Activated CD8-positive, alpha-beta memory T cell treated with anti-CD3 and anti-CD28 coated beads, Interleukin-2, amount 50 U/mL, for 48 hours (primary cell): ENCODE results near the gene ARHGAP28.
A peak's percentile ranks its signal among the peaks of the same experiment; 100 is the strongest.

Source experiments
- DNase-seq: peaks from one replicate; pipeline ENCODE4 v3.0.0-alpha.2; 2020

The ARHGAP28 gene

GRCh38 chr18:6729247-6730091, at the start of gene ARHGAP28:
ARHGAP28 (plus strand) TSS chr18:6729716; CDS start chr18:6729822, 106 bp downstream.
- DNase-seq = peak; percentile 52

DNA sequence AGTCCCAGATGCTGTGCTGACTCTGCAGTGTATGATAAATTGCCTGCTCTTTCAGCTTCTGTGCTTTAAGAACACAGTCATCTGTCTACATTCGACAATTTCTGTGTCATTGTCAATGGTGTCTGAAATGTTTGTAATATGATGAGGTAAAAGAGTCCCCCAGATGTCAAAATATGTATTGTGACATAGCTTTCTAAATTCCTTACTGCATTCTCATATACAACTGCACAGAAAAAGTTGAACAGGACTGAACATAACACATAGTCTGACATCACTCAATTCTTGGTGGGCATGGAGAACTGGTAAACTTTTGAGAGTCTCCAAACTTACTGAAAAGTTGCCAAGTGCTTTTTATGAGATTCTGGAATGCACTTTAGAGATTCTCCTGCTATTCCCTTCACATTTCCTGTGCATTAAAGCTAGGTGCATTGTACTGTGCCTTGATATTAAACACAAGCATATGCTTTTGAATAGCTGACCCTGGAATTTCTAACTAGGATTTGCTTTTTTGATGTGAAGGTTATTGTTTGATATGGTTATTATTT, 48.1 kb upstream of the ARHGAP28 start:
- DNase-seq = no peak

DNA sequence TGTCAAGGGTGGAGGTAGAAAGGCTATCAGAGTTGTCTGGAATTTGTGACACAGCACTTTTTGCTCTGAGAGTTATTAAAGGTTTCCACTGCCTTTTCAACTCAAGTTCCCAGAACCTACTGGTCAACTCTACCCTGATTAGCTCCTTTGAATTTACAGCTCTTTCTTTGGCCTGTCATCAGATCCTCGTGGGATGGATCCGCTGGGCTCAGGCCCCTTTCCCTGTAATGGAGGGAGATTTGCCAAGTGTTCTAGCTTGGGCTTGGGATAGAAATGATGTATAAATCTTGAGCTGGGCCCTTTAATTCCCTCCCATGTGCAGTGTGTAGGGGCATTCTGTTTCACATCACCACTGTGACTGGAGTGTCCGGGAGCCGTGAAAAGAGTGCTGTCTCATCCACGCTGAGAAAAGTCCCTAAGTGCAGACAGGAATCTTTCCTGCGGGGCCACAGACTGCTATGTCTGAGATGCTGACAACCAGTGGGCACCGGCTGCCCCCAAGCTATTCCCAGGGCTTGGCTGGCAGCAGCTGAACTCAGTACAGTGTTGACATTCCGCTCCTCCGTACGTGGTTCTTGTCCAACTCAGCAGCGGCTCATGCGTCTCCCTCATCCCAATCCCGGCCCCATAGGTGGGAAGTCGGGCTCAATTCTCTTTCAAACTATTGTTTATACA, 46.9 kb upstream of the ARHGAP28 start:
- no peak for DNase-seq

GRCh38 chr18:6683112-6683876, 46.2 kb upstream of the ARHGAP28 start:
- no peak for DNase-seq

DNA sequence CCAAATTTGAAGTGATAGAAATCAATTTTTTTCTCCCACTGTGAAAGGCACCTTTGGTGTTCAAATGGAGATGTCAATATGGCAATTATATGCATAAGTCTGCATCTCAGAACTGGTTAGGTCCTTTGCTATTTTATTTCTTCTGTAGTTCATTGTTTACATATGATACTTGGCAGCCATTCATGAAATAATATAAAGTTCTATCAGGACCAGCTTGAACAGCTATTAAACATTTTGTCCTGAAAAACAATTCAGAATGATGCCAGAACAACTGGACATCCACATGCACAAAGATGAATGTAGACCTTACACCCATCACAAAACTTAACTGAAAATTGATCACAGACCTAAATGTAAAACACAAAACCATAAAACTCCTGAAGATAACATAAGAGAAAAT, 41.8 kb upstream of the ARHGAP28 start:
- DNase-seq = no peak

DNA sequence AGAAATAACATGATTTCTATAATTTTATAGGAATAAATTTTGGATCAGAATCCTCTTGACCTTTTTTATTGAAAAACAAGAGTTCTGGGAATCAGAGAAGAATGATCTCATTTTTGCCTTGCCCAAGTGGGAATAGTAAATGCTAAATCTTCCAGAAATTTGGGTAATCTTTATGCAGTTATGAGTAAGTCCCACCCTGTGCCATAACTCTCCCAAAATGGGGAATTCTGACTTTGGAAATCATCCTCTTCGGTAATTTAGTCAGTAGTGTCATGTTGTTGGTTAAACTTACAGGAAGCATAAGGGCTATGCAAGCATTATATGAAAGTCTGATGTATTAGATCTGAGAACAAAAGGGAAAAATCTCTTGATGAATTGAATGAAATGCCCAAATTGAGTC, 20.6 kb upstream of the ARHGAP28 start:
- DNase-seq = no peak

- DNase-seq = no peak
Measured at GRCh38 chr18:6711467-6711866, 18.0 kb upstream of the ARHGAP28 start.

- no peak for DNase-seq
Measured at GRCh38 chr18:6712401-6712800, 17.1 kb upstream of the ARHGAP28 start.

DNA sequence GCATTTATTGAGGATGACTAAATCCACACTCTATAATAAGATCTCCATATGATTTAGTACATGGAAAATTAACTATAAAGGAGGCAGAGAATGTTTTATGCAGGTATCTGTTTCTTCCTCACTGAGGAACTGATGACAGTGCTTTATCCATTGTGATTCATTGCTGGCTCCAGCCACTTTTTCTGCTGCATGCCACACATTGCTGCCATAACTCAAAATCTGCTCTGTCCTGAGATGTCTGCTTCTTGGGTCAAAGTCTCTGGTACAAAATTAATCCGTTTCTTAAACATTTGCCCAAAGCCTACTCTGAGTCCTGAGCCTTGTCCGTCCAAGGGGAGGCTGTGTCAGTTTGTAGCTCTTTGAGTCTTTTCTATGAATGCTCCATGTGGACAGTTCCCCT, 15.5 kb upstream of the ARHGAP28 start:
- no peak for DNase-seq

GRCh38 chr18:6718267-6718666, 11.2 kb upstream of the ARHGAP28 start:
- DNase-seq = no peak

DNA sequence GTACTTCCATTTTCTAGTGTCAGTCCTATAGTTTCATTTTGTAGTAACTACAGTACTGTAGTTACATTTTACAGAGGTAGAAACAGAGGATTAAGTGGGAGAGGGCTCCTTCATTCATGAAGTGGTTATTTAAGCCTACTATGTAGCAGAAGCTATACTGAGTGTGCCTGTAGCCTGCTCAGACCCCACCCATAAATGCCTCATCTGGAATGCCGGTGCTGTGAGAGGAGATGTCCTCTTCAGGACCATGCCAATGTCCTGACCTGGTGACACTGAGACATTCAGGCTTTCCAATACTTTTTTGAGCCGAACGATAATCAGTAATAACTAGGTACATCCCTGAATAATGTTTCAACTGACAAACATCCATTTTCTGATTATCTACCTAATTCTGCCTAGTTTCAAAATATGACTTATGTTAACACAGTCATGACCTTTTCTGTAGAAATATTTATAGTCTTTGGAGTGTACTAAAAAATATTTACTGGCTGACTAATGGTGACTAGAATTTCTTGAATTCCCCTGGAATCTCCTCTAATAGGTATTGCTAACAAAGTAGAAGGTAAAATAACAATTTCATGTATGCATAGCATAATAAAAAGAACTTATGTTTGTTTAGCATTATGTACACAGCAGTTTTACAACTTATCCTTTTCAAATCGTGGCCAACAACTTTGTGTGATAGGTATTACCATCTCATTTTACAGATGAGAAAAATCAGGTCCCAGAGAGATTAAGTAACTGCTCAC, 10.2 kb upstream of the ARHGAP28 start:
- no peak for DNase-seq

GRCh38 chr18:6719910-6720683, 9.4 kb upstream of the ARHGAP28 start:
- no peak for DNase-seq

GRCh38 chr18:6721755-6722154, 7.8 kb upstream of the ARHGAP28 start:
- no peak for DNase-seq

DNA sequence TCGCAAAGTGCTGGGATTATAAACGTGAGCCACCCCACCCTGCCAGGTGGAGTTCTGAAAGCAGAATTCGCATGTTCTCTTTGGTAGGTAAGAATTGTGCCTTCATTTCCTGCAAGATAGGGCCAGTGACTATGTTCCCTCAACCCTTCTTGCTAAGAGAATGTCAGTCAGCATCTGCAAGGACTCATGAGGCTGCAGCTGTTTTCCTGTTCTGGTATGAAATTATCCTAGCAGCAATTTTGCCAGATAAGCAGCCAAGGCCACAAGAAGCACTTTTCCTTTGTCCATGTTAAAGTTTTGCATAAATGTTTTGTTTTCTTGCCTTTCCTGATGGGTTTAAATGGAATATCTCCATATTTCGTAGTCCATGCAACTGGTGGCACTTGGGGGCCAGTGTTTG, 6.8 kb upstream of the ARHGAP28 start:
- DNase-seq = no peak

GRCh38 chr18:6724331-6724730, 5.2 kb upstream of the ARHGAP28 start:
- DNase-seq = no peak

GRCh38 chr18:6728331-6728730, 1.2 kb upstream of the ARHGAP28 start:
- DNase-seq = no peak

- no peak for DNase-seq
Measured at GRCh38 chr18:6728809-6729246, 688 bp upstream of the ARHGAP28 start.

- no peak for DNase-seq
Measured at GRCh38 chr18:6730416-6731221, 1.1 kb downstream of the ARHGAP28 start.

GRCh38 chr18:6731222-6731596, 1.7 kb downstream of the ARHGAP28 start:
- DNase-seq = no peak

GRCh38 chr18:6732952-6733351, 3.4 kb downstream of the ARHGAP28 start:
- DNase-seq = no peak

DNA sequence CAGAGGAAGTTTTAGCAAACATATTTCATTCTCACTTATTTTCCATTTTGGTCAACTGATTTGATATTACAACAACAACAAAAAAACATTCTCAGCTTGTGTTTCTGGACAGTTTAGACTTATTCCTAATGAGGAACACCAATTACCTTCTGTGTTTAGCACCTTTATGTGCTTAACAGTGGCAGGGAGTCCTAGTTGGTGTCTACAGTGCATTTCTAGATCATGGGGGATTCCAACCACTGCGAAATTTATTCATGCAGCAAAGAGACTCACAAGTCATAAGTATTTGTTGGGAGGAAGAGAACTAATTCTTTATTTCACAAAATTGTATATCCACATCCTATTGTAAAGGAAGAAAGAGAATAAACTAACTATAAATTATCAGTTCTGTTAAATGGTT, 4.2 kb downstream of the ARHGAP28 start:
- DNase-seq = no peak
